Mesendoderm (in vitro differentiated cells): ENCODE data around the gene C11orf21.

Experiments
- DNase-seq: peaks from one replicate; pipeline ENCODE4 v3.0.0; 2013
- H2AK5ac ChIP-seq: 2 replicates; pipeline ENCODE4 v1.6.1; 2013; ENCODE audit warnings: low read length, inconsistent platforms
- H2BK120ac ChIP-seq: 2 replicates; pipeline ENCODE4 v1.6.1; 2013; ENCODE audit warnings: low read depth, mild to moderate bottlenecking, low read length, moderate library complexity, mixed read lengths
- H2BK15ac ChIP-seq: replicated peaks from 2 replicates; pipeline ENCODE4 v1.6.1; 2013; ENCODE audit warnings: low read depth, mild to moderate bottlenecking, moderate library complexity
- H2BK5ac ChIP-seq: 2 replicates; pipeline ENCODE4 v1.6.1; 2013; ENCODE audit warnings: low read length, inconsistent platforms
- H3K18ac ChIP-seq: 2 replicates; pipeline ENCODE4 v1.6.1; 2013; ENCODE audit warnings: mild to moderate bottlenecking, low read length, mixed read lengths
- H3K23ac ChIP-seq: one replicate; pipeline ENCODE4 v1.6.1; 2013; ENCODE audit warnings: low read length
- H3K27ac ChIP-seq: 2 replicates; pipeline ENCODE4 v1.5.1; 2013; ENCODE audit warnings: low read depth, mild to moderate bottlenecking, inconsistent platforms, low read length, moderate library complexity
- H3K27me3 ChIP-seq: 2 replicates; pipeline ENCODE4 v1.6.1; 2013; ENCODE audit warnings: low read length, control low read depth, mild to moderate bottlenecking, inconsistent platforms; ENCODE audit not compliant: insufficient read depth, poor library complexity
- H3K36me3 ChIP-seq: 2 replicates; pipeline ENCODE4 v1.6.1; 2013; ENCODE audit warnings: low read length, inconsistent platforms; ENCODE audit not compliant: control insufficient read depth, insufficient read depth
- H3K4ac ChIP-seq: one replicate; pipeline ENCODE4 v1.6.1; 2013; ENCODE audit warnings: low read depth, mild to moderate bottlenecking, low read length, moderate library complexity
- H3K4me1 ChIP-seq: 2 replicates; pipeline ENCODE4 v1.6.1; 2013; ENCODE audit warnings: low read depth, low read length, inconsistent platforms; ENCODE audit not compliant: control insufficient read depth
- H3K4me2 ChIP-seq: 2 replicates; pipeline ENCODE4 v1.6.1; 2013; ENCODE audit warnings: low read length
- H3K4me3 ChIP-seq: 2 replicates; pipeline ENCODE4 v1.5.1; 2013; ENCODE audit warnings: mild to moderate bottlenecking, low read length
- H3K56ac ChIP-seq: one replicate; pipeline ENCODE4 v1.6.1; 2013; ENCODE audit warnings: low read length
- H3K79me1 ChIP-seq: 2 replicates; pipeline ENCODE4 v1.6.1; 2013; ENCODE audit warnings: low read length, inconsistent platforms
- H3K79me2 ChIP-seq: 2 replicates; pipeline ENCODE4 v1.6.1; 2013; ENCODE audit warnings: mild to moderate bottlenecking, low read length; ENCODE audit not compliant: control insufficient read depth, insufficient read depth
- H3K9ac ChIP-seq: 2 replicates; pipeline ENCODE4 v1.6.1; 2013; ENCODE audit warnings: low read length, inconsistent platforms
- H4K5ac ChIP-seq: one replicate; pipeline ENCODE4 v1.6.1; 2013; ENCODE audit warnings: low read length
- H4K8ac ChIP-seq: one replicate; pipeline ENCODE4 v1.6.1; 2013; ENCODE audit warnings: low read depth, mild to moderate bottlenecking, control low read depth, low read length, moderate library complexity
- WGBS: extraction: QIAGEN DNeasy Blood & Tissue Kit; methylation state at CpG from one replicate; pipeline ENCODE4 v1.1.7; 2013; ENCODE audit warnings: low lambda C conversion rate, missing lambda C conversion rate; ENCODE audit not compliant: insufficient coverage; ENCODE audit errors: extremely low coverage; 5-methylcytosine and 5-hydroxymethylcytosine counted together

The C11orf21 gene

GRCh38 chr11:2316963-2317244, 15.2 kb upstream of the C11orf21 start:
- no CpG with 5 or more reads among the region's 3 CpGs for WGBS
- H3K79me2 ChIP-seq: no peaks in the 10 kb centered on the region

DNA sequence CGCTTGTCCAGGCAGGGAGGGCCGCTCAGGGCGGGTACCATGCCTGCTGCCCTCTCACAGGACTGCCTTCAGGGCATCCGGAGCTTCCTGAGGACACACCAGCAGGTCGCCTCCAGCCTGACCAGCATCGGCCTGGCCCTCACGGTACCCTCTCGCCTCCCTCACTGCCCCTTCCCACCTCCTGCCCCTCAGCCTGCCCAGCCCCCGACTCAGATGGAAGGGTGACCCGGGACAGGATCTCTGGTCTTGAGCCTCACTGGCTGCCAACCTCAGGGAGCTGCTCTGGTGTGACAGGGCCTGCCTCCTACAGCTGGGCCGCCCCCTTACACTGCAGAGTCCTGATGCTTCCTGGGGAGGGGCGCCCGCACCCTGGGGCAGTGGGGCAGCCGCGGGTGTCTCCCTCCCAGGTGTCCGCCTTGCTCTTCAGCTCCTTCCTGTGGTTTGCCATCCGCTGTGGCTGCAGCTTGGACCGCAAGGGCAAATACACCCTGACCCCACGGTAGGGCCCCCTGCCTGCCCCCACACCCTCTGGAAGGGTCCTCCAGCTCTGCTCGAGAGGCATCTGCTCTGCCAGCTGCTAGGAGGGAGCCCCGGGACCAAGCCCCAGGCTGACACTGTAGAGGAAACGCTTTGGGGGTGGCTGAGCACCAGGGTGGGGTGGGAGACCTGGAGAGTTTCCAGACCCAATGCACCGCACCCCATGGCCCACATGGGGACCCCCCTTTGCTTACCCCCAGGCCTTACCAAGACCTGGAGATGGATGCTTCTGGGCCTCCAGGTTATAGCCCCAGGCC, 14.6 kb upstream of the C11orf21 start:
- H3K4me2 ChIP-seq: no peak overlapping the region
- H3K36me3 ChIP-seq: no peaks in the 10 kb centered on the region
- no peak overlapping the region for H3K27ac ChIP-seq
- H3K79me1 ChIP-seq: no peaks in the 10 kb centered on the region
- H4K5ac ChIP-seq: no peak overlapping the region
- H3K4ac ChIP-seq: no peak overlapping the region
- no peak overlapping the region for H2BK120ac ChIP-seq
- H3K56ac ChIP-seq: no peak overlapping the region
- H3K9ac ChIP-seq: no peak overlapping the region
- no peaks in the 10 kb centered on the region for H3K27me3 ChIP-seq
- no peak overlapping the region for H3K18ac ChIP-seq
- no peak overlapping the region for H2BK15ac ChIP-seq
- no peak overlapping the region for H3K4me3 ChIP-seq
- H3K4me1 ChIP-seq: no peaks in the 10 kb centered on the region
- H3K23ac ChIP-seq: no peak overlapping the region
- no peak overlapping the region for H4K8ac ChIP-seq
- no peaks in the 10 kb centered on the region for H3K79me2 ChIP-seq
- no peak for DNase-seq
- WGBS: no CpG with 5 or more reads among the region's 23 CpGs
- no peak overlapping the region for H2BK5ac ChIP-seq
- no peak overlapping the region for H2AK5ac ChIP-seq

More at GRCh38 chr11:2316963-2317244, 15.2 kb upstream of the C11orf21 start:
- Histone ChIP-seq H3K36me3 (no peaks in the 10 kb centered on the region), H2BK120ac (no peak overlapping the region), H3K4ac (no peak overlapping the region), H4K8ac (no peak overlapping the region), H3K56ac (no peak overlapping the region), H4K5ac (no peak overlapping the region), H3K4me2 (no peak overlapping the region), H3K9ac (no peak overlapping the region), H3K79me1 (no peaks in the 10 kb centered on the region), H2BK5ac (no peak overlapping the region), H3K27me3 (no peaks in the 10 kb centered on the region), H3K27ac (no peak overlapping the region), H3K4me3 (no peak overlapping the region), H3K23ac (no peak overlapping the region), H3K18ac (no peak overlapping the region), H2AK5ac (no peak overlapping the region), H2BK15ac (no peak overlapping the region), H3K4me1 (no peaks in the 10 kb centered on the region)
- no peak for DNase-seq

DNA sequence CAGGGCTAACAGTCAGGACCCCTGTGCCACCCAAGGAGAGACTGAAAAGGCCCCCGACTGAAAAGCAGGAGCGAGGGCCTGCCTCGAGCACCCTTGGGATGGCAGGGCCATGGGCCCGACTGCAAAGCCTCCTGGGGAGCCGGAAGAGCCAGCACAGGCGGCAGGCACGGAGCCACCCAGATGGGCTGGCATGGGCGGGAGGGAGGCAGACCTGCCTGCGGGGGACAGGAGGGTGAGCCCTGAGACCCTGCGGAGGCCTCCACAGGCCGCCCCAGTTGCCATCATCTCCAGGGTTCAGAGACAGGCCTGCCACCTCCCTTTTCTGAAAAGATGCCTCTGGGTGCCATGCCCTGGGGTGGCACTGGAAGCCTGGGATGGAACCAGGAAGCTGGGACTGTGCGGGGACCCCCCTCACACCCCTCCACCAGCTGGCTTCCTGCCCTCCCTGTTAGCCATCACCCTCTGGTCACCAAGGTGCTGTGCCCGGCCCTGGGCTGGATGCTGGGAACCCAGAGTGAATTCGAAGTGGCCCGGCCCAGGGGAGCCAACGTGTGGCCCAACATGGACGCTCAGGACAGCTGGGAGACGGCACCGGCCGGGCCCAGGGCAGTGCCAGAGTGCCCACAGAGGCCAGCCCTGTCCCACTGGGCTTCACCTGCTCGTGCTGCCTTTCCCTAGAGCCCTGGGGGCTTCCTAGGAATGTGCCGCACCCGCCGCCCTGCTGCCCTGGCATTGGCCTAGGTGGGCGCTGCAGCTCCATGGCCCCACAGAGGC, 13.9 kb upstream of the C11orf21 start:
- Histone ChIP-seq H2BK15ac (no peak overlapping the region), H3K23ac (no peak overlapping the region), H2AK5ac (no peak overlapping the region), H2BK5ac (no peak overlapping the region), H3K18ac (no peak overlapping the region), H4K8ac (no peak overlapping the region), H3K36me3 (no peaks in the 10 kb centered on the region), H3K79me1 (no peaks in the 10 kb centered on the region), H3K9ac (no peak overlapping the region), H3K79me2 (no peaks in the 10 kb centered on the region), H3K27ac (no peak overlapping the region), H3K56ac (no peak overlapping the region), H3K4me3 (no peak overlapping the region), H3K27me3 (no peaks in the 10 kb centered on the region), H2BK120ac (no peak overlapping the region), H3K4ac (no peak overlapping the region), H3K4me1 (no peaks in the 10 kb centered on the region), H3K4me2 (no peak overlapping the region), H4K5ac (no peak overlapping the region)
- WGBS: no CpG with 5 or more reads among the region's 25 CpGs
- no peak for DNase-seq

- Histone ChIP-seq H3K36me3 (no peaks in the 10 kb centered on the region), H3K27me3 (no peaks in the 10 kb centered on the region), H3K27ac (no peak overlapping the region), H3K18ac (no peak overlapping the region), H3K56ac (no peak overlapping the region), H3K4me1 (no peaks in the 10 kb centered on the region), H4K8ac (no peak overlapping the region), H3K79me1 (no peaks in the 10 kb centered on the region), H3K4ac (no peak overlapping the region), H3K23ac (no peak overlapping the region), H3K9ac (no peak overlapping the region), H2AK5ac (no peak overlapping the region), H3K4me3 (no peak overlapping the region), H2BK120ac (no peak overlapping the region), H4K5ac (no peak overlapping the region), H2BK5ac (no peak overlapping the region), H3K79me2 (no peaks in the 10 kb centered on the region), H3K4me2 (no peak overlapping the region), H2BK15ac (no peak overlapping the region)
- no CpG with 5 or more reads among the region's 16 CpGs for WGBS
- DNase-seq: no peak
These were observed 13.0 kb upstream of the C11orf21 start for GRCh38 chr11:2314525-2315394.

DNA sequence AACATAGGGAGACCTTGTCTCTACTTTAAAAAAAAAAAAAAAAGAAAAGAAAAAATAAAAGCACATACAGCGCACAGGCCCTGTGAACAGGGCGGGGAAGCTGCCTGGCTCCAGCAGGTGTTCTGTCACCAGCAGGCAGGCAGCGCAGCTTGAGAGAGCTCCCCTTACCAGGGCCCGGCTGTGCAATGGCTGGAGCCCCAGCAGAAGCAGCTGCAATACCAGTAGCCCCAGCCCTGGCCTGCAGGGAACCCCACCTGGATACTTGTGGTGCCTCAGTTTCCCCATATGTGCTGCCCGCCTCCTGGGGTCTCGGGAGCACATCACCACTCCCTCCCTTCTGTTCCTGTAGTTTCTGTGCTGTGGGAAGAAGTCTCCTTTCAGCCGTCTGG, 12.4 kb upstream of the C11orf21 start:
- Histone ChIP-seq H2BK5ac (no peak overlapping the region), H3K4me2 (no peak overlapping the region), H4K8ac (no peak overlapping the region), H3K4me1 (no peaks in the 10 kb centered on the region), H2BK120ac (no peak overlapping the region), H3K79me2 (no peaks in the 10 kb centered on the region), H3K4me3 (no peak overlapping the region), H3K27ac (no peak overlapping the region), H3K79me1 (no peaks in the 10 kb centered on the region), H2BK15ac (no peak overlapping the region), H3K36me3 (no peaks in the 10 kb centered on the region), H3K56ac (no peak overlapping the region), H2AK5ac (no peak overlapping the region), H4K5ac (no peak overlapping the region), H3K27me3 (no peaks in the 10 kb centered on the region), H3K18ac (no peak overlapping the region), H3K4ac (no peak overlapping the region), H3K9ac (no peak overlapping the region), H3K23ac (no peak overlapping the region)
- WGBS: no CpG with 5 or more reads among the region's 7 CpGs
- DNase-seq: no peak
